Measurements from ENCODE around the gene APBA2. TPM values are rescaled to one million over a fixed set of nuclear protein-coding genes. Genes with fewer than 3 reads are reported as not detected.
A peak's percentile ranks its signal among the peaks of the same experiment; 100 is the strongest.

The APBA2 gene
- polyA plus RNA-seq, 2 of the 4 experiments (the other 2 are of a cell fraction), result 11.4 to 12.6 TPM

GRCh38 chr15:28980709-28981350 is 95.1 kb downstream of the APBA2 start (continued):
- TF ChIP-seq FOSL2 (IDR thresholded peaks at IDR 0.05) (no peak), FOSL2 (CRISPR knock-in tag; IDR thresholded peaks at IDR 0.05) (no peak)

DNA sequence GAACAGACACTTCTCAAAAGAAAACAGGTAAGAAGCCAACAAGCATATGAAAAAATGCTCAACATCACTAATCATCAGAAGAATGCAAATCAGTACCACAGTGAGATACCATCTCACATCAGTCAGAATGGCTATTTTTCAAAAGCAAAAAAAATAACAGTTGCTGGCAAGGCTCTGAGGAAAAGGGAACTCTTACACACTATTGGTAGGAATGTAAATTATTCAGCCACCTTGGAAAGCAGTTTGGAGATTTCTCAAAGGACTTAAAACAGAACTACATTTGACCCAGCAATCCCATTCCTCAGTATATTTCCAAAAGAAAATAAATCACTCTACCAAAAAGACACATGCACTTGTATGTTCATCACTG is 95.6 kb downstream of the APBA2 start:
- POLR2A ChIA-PET, result no interaction called here
- CTCF ChIA-PET, result interaction anchor here (0.7 to 1.2 kb wide), 2 partner anchors 8 to 108 kb away, joined by 3 read pairs; no protein-coding TSS in a partner anchor
- Histone ChIP-seq H3K27ac (no peak overlapping the region), H3K9me3 (no peaks in the 10 kb centered on the region), H3K4me3 (no peak overlapping the region), H3K4me2 (no peak overlapping the region), H3K4me1 (peaks cover 17% of the 10 kb centered on the region)
- ATAC-seq (no peak), FAIRE-seq (peak; percentile 59), DNase-seq (ENCODE audit: low read depth in 1 of 2, low spot score in 1 of 2) (no peak)
- TF ChIP-seq NR3C1 (IDR thresholded peaks at IDR 0.05), result no peak
- TF ChIP-seq RCOR1 (IDR thresholded peaks at IDR 0.05; ENCODE audit: low read depth, low read length), result no peak
- no peak for TF ChIP-seq ZFP36 (IDR thresholded peaks at IDR 0.05; ENCODE audit: borderline replicate concordance, partially characterized antibody)
- TF ChIP-seq RFX5 (IDR thresholded peaks at IDR 0.05), result no peak
- no peak for TF ChIP-seq HEYL (CRISPR knock-in tag; IDR thresholded peaks at IDR 0.05)
- no peak for TF ChIP-seq HMGXB4 (CRISPR knock-in tag; IDR thresholded peaks at IDR 0.05; ENCODE audit: borderline replicate concordance)
- no peak for TF ChIP-seq RAD21 (conservative IDR thresholded peaks at IDR 0.05 in 1 of 2, IDR thresholded peaks at IDR 0.05 in 1 of 2)
- TF ChIP-seq, protein P1, sequence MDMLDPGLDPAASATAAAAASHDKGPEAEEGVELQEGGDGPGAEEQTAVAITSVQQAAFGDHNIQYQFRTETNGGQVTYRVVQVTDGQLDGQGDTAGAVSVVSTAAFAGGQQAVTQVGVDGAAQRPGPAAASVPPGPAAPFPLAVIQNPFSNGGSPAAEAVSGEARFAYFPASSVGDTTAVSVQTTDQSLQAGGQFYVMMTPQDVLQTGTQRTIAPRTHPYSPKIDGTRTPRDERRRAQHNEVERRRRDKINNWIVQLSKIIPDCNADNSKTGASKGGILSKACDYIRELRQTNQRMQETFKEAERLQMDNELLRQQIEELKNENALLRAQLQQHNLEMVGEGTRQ (IDR thresholded peaks at IDR 0.05), result no peak

- no peaks in the 10 kb centered on the region for H3K9me3 ChIP-seq
- ATAC-seq (no peak), DNase-seq (ENCODE audit: low read depth in 1 of 2, low spot score in 1 of 2) (no peak), FAIRE-seq (no peak)
- H3K4me3 ChIP-seq, result no peak overlapping the region
- H3K4me2 ChIP-seq, result no peak overlapping the region
- peaks cover 13% of the 10 kb centered on the region for H3K4me1 ChIP-seq
- H3K27ac ChIP-seq, result no peak overlapping the region
- TF ChIP-seq HEYL (CRISPR knock-in tag; IDR thresholded peaks at IDR 0.05) (no peak), MAX (IDR thresholded peaks at IDR 0.05) (no peak), MYC (IDR thresholded peaks at IDR 0.05; ENCODE audit: borderline replicate concordance, low read length) (no peak), SMC3 (IDR thresholded peaks at IDR 0.05) (no peak)
- ChIA-PET POLR2A (no interaction called here), CTCF (interaction anchor here (0.8 kb wide), 1 partner anchor 29 kb away, joined by 3 read pairs; no protein-coding TSS in a partner anchor)
- WGBS (ENCODE audit: missing lambda C conversion rate), result 74% methylated on average over 4 of the region's 4 CpGs
These were observed 96.1 kb downstream of the APBA2 start for GRCh38 chr15:28981921-28982320.

DNA sequence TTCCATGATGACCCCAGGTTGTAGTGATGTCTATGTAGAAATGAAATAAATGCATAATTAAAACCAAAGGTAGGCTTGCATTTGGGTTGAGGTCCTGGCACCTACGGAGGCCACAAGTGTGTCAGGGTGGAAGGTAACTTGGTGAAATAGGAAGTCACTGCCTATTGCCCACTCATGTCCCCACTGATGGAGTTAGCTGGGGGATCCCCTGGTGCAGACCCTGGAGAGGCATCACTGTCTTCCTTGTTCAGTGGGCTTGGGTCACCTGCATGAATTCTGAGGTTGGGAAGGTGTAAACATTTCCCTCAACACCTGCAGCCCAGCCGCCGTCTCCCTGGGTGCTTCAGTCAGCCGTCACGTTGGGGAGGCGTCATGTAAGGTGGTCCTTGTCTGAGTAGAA is 97.1 kb downstream of the APBA2 start:
- H3K4me3 ChIP-seq, result no peak overlapping the region
- no peaks in the 10 kb centered on the region for H3K9me3 ChIP-seq
- FAIRE-seq, result no peak
- 87% methylated on average over 6 of the region's 6 CpGs for WGBS (ENCODE audit: missing lambda C conversion rate)
- peaks cover 3% of the 10 kb centered on the region; the same call in 2 of the 3 replicates for H3K4me1 ChIP-seq
- no peak for ATAC-seq
- ChIA-PET POLR2A (no interaction called here), CTCF (no interaction called here)
- H3K27ac ChIP-seq, result no peak overlapping the region
- DNase-seq (ENCODE audit: low read depth in 1 of 2, low spot score in 1 of 2), result no peak
- H3K4me2 ChIP-seq, result no peak overlapping the region
- no peak for TF ChIP-seq JUNB (IDR thresholded peaks at IDR 0.05)
- no peak for TF ChIP-seq CHD4 (IDR thresholded peaks at IDR 0.05; ENCODE audit: borderline replicate concordance)
- TF ChIP-seq EHF (CRISPR knock-in tag; IDR thresholded peaks at IDR 0.05), result no peak
- TF ChIP-seq, protein P2, sequence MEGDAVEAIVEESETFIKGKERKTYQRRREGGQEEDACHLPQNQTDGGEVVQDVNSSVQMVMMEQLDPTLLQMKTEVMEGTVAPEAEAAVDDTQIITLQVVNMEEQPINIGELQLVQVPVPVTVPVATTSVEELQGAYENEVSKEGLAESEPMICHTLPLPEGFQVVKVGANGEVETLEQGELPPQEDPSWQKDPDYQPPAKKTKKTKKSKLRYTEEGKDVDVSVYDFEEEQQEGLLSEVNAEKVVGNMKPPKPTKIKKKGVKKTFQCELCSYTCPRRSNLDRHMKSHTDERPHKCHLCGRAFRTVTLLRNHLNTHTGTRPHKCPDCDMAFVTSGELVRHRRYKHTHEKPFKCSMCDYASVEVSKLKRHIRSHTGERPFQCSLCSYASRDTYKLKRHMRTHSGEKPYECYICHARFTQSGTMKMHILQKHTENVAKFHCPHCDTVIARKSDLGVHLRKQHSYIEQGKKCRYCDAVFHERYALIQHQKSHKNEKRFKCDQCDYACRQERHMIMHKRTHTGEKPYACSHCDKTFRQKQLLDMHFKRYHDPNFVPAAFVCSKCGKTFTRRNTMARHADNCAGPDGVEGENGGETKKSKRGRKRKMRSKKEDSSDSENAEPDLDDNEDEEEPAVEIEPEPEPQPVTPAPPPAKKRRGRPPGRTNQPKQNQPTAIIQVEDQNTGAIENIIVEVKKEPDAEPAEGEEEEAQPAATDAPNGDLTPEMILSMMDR (IDR thresholded peaks at IDR 0.05), result no peak
- TF ChIP-seq BCL3 (IDR thresholded peaks at IDR 0.05), result no peak
- no peak for TF ChIP-seq HOXA7 (CRISPR knock-in tag; IDR thresholded peaks at IDR 0.05)
- TF ChIP-seq FOXS1 (CRISPR knock-in tag; IDR thresholded peaks at IDR 0.05), result no peak
- TF ChIP-seq MAZ (IDR thresholded peaks at IDR 0.05; ENCODE audit: borderline replicate concordance, low read depth, low read length), result no peak
- no peak for TF ChIP-seq PHF8 (IDR thresholded peaks at IDR 0.05; ENCODE audit: borderline replicate concordance, low read depth)
- no peak for TF ChIP-seq MAFK (IDR thresholded peaks at IDR 0.05; ENCODE audit: partially characterized antibody)
- no peak for TF ChIP-seq MYC (IDR thresholded peaks at IDR 0.05; ENCODE audit: borderline replicate concordance, low read length)
- TF ChIP-seq NFE2L2 (conservative IDR thresholded peaks at IDR 0.05; ENCODE audit: low read length), result no peak
- no peak for TF ChIP-seq CHD2 (IDR thresholded peaks at IDR 0.05; ENCODE audit: low read length, partially characterized antibody)
- TF ChIP-seq NR3C1 (IDR thresholded peaks at IDR 0.05), result no peak
- no peak for TF ChIP-seq SMC3 (IDR thresholded peaks at IDR 0.05)
- no peak for TF ChIP-seq ZC3H11A (IDR thresholded peaks at IDR 0.05)
- TF ChIP-seq KDM1A (IDR thresholded peaks at IDR 0.05; ENCODE audit: low read depth), result no peak
